ENCODE data around the gene ZNF454.

DNA sequence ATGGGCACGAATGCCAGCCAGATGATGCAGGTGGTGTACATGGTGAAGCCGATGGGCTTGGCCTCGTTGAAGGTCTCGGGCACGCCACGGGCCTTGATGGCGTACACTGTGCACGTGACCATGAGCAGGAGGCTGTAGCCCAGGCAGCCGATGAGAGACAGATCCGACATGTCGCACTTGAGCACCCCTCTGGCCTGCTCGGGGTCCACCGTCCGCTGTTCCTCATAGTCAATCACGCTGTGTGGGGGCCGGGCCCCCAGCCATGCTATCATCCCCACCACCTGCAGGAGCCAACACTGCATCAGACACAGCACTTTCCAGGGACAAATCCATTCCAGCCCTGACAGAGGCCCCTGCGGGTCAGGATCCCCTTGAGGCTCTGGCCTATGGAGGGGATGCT, 41.9 kb downstream of the ZNF454 start:
- TF ChIP-seq CTCF (IDR thresholded peaks at IDR 0.05 in 4 of 5, conservative IDR thresholded peaks at IDR 0.05 in 1 of 5): no peak
- TF ChIP-seq POLR2A (IDR thresholded peaks at IDR 0.05): no peak
